Hepatocyte (in vitro differentiated cells): ENCODE measurements around the gene KDM4F. TPM values are rescaled to one million over a fixed set of nuclear protein-coding genes. Genes with fewer than 3 reads are reported as not detected.

ENCODE experiments used
- DNase-seq: peaks from one replicate; pipeline ENCODE4 v3.0.0-alpha.2; 2016; ENCODE audit warnings: low spot score
- H2AFZ ChIP-seq: fragments of 200-600 bp; sonication (generic); 2 replicates; pipeline ENCODE4 v1.6.0; 2016; ENCODE audit warnings: antibody characterized with exemption, mild to moderate bottlenecking
- H3K27ac ChIP-seq: fragments of 200-600 bp; sonication (generic); 2 replicates; pipeline ENCODE4 v1.5.1; 2016; ENCODE audit warnings: mild to moderate bottlenecking
- H3K27me3 ChIP-seq: fragments of 200-600 bp; sonication (generic); 2 replicates; pipeline ENCODE4 v1.6.1; 2016
- H3K36me3 ChIP-seq: fragments of 200-600 bp; sonication (generic); replicated peaks from 2 replicates; pipeline ENCODE4 v1.5.1; 2016; ENCODE audit warnings: low read depth; ENCODE audit not compliant: insufficient read depth
- H3K4me1 ChIP-seq: fragments of 200-600 bp; sonication (generic); 2 replicates; pipeline ENCODE4 v1.5.1; 2016; ENCODE audit warnings: mild to moderate bottlenecking, moderate library complexity; ENCODE audit not compliant: insufficient read depth
- H3K4me2 ChIP-seq: fragments of 200-600 bp; sonication (generic); 2 replicates; pipeline ENCODE4 v1.6.0; 2016
- H3K4me3 ChIP-seq: fragments of 200-600 bp; sonication (generic); 2 replicates; pipeline ENCODE4 v1.5.1; 2016; ENCODE audit warnings: mild to moderate bottlenecking
- H3K79me2 ChIP-seq: fragments of 200-600 bp; sonication (generic); 2 replicates; pipeline ENCODE4 v1.6.0; 2017; ENCODE audit warnings: mild to moderate bottlenecking
- H3K9me2 ChIP-seq: fragments of 200-600 bp; sonication (generic); replicated peaks from 2 replicates; pipeline ENCODE4 v1.6.0; 2017; ENCODE audit warnings: mild to moderate bottlenecking; ENCODE audit not compliant: insufficient read depth
- H3K9me3 ChIP-seq: fragments of 200-600 bp; sonication (generic); 2 replicates; pipeline ENCODE4 v1.5.1; 2016; ENCODE audit warnings: low read depth, mild to moderate bottlenecking
- H4K20me1 ChIP-seq: fragments of 200-600 bp; sonication (generic); 2 replicates; pipeline ENCODE4 v1.6.0; 2016; ENCODE audit warnings: mild to moderate bottlenecking; ENCODE audit not compliant: insufficient read depth, poor library complexity, severe bottlenecking
- CTCF ChIP-seq: fragments of 200-600 bp; sonication (generic); IDR thresholded peaks from 2 replicates; pipeline ENCODE4 v1.5.1; 2016; ENCODE audit warnings: antibody characterized with exemption, mild to moderate bottlenecking; ENCODE audit not compliant: poor library complexity
- EZH2 ChIP-seq: fragments of 200-600 bp; sonication (generic); IDR thresholded peaks from 2 replicates; pipeline ENCODE4 v1.6.1; 2016; ENCODE audit warnings: antibody characterized with exemption, mild to moderate bottlenecking, borderline replicate concordance
- EZH2phosphoT487 ChIP-seq: fragments of 200-600 bp; sonication (generic); IDR thresholded peaks from one replicate; pipeline ENCODE4 v1.6.1; 2018; ENCODE audit warnings: antibody characterized with exemption, mild to moderate bottlenecking, low read depth, moderate library complexity; ENCODE audit not compliant: unreplicated experiment, severe bottlenecking
- WGBS: methylation state at CpG from one replicate; pipeline ENCODE4 v1.1.6; 2016; ENCODE audit warnings: low lambda C conversion rate; ENCODE audit errors: missing lambda C conversion rate; 5-methylcytosine and 5-hydroxymethylcytosine counted together
- polyA plus RNA-seq: library from polyadenylated mRNA; unstranded; fragments of >200 nt; fragmentation: Nextera tagmentation; extraction: Ambion mirVana; gene quantifications from 2 replicates; pipeline ENCODE4 v1.2.1, GENCODE V29; 2016
- total RNA-seq: library from RNA; depleted of rRNA; stranded (reverse); fragments of >200 nt; gene quantifications from 2 replicates; pipeline ENCODE4 v1.2.3, GENCODE V29; 2014

Gene KDM4F
- total and polyA plus RNA-seq, 2 experiments from 2014 or later: not detected

GRCh38 chr11:95074792-95075563 is 25.8 kb downstream of the KDM4F start:
- peaks cover 19% of the 10 kb centered on the region for H3K79me2 ChIP-seq
- H3K9me3 ChIP-seq: no peaks in the 10 kb centered on the region
- no peaks in the 10 kb centered on the region for H4K20me1 ChIP-seq
- TF ChIP-seq EZH2phosphoT487: no peak
- TF ChIP-seq EZH2: no peak
- no peak for TF ChIP-seq CTCF
- H2AFZ ChIP-seq: no peak overlapping the region
- no peak overlapping the region for H3K27ac ChIP-seq
- no peak overlapping the region for H3K4me2 ChIP-seq
- no peak overlapping the region for H3K4me3 ChIP-seq
- no peaks in the 10 kb centered on the region for H3K4me1 ChIP-seq
- H3K27me3 ChIP-seq: no peaks in the 10 kb centered on the region
- H3K9me2 ChIP-seq: no peaks in the 10 kb centered on the region
- DNase-seq: no peak
- WGBS: 73% methylated on average over 8 of the region's 8 CpGs
- H3K36me3 ChIP-seq: no peaks in the 10 kb centered on the region

- no peaks in the 10 kb centered on the region for H3K9me3 ChIP-seq
- peak overlapping the region; percentile 41 for H3K27ac ChIP-seq
- H3K9me2 ChIP-seq: no peaks in the 10 kb centered on the region
- no peak overlapping the region for H3K4me2 ChIP-seq
- no peak overlapping the region for H3K4me3 ChIP-seq
- H3K4me1 ChIP-seq: no peaks in the 10 kb centered on the region
- peak; percentile 40 for DNase-seq
- no peaks in the 10 kb centered on the region for H4K20me1 ChIP-seq
- 32% methylated on average over 1 of the region's 1 CpG for WGBS
- H2AFZ ChIP-seq: no peak overlapping the region
- H3K27me3 ChIP-seq: no peaks in the 10 kb centered on the region
- no peak for TF ChIP-seq EZH2phosphoT487
- no peak for TF ChIP-seq CTCF
- TF ChIP-seq EZH2: no peak
- no peaks in the 10 kb centered on the region for H3K36me3 ChIP-seq
- H3K79me2 ChIP-seq: peaks cover 6% of the 10 kb centered on the region
Observed at GRCh38 chr11:95076416-95076815, 27.2 kb downstream of the KDM4F start.

GRCh38 chr11:95076981-95077380 is 27.8 kb downstream of the KDM4F start:
- no peak overlapping the region for H3K4me3 ChIP-seq
- H3K9me3 ChIP-seq: no peaks in the 10 kb centered on the region
- peaks cover under 1% of the 10 kb centered on the region for H3K79me2 ChIP-seq
- H3K4me2 ChIP-seq: no peak overlapping the region
- no peaks in the 10 kb centered on the region for H4K20me1 ChIP-seq
- no peaks in the 10 kb centered on the region for H3K4me1 ChIP-seq
- no peaks in the 10 kb centered on the region for H3K9me2 ChIP-seq
- no peak for DNase-seq
- TF ChIP-seq EZH2 (no peak), EZH2phosphoT487 (no peak), CTCF (no peak)
- no peaks in the 10 kb centered on the region for H3K27me3 ChIP-seq
- no peak overlapping the region for H2AFZ ChIP-seq
- H3K36me3 ChIP-seq: no peaks in the 10 kb centered on the region
- peak overlapping the region; percentile 41 for H3K27ac ChIP-seq
